Fibroblast of gingiva (primary cell): ENCODE results near the gene TP63.
"Not testable (repeated sequence)": the region's sequence is repeated elsewhere in the genome, so short reads cannot be mapped to it uniquely, and the experiment has no call there.

Experiments
- DNase-seq: peaks from one replicate; pipeline ENCODE4 v3.0.0-alpha.2; 2011; ENCODE audit warnings: low read depth

TP63 gene

DNA sequence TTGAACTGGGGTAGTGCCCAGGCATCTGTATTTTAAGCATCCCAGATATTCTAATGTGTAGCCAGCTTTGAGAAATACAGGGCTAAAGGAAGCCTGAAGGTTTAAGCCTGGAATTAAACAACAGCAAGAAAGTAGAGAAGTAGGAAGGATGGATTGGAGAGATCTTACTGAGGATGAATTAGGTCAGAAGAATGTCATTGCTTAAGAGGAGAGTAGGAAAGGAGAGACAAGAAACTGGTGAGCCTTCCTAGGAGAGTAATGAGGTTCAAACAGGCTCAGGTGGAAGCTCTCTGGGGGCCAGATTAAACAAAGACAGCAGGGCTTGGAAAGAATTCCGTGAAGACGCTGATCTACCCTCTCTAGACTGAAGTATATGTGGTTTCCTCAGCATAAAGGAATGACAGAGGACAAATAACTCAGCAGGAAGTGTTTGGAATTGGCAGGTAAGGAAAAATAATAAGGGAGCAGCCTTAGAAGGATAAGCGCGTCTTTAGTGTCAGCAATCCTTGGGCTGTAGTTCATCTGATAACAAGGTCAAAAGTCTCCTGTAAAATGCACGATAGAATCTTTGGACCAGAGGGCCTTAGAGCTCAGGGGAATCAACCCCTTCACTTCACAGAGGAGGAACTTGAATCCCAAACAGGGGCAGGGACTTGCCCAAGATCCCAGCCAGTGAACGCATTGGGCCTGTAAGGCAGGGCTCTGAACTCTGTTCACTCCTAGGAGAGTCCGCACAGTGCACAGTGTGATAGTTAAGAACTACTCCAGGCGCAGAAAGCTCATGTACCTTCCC lies 90.9 kb downstream of the TP63 start:
- DNase-seq, result no peak

- peak; percentile 80 for DNase-seq
Measured at GRCh38 chr3:189724356-189724755, 93.2 kb downstream of the TP63 start.

GRCh38 chr3:189726277-189726676 lies 95.1 kb downstream of the TP63 start:
- DNase-seq, result no peak

GRCh38 chr3:189727158-189727557 lies 96.0 kb downstream of the TP63 start:
- no peak for DNase-seq

DNA sequence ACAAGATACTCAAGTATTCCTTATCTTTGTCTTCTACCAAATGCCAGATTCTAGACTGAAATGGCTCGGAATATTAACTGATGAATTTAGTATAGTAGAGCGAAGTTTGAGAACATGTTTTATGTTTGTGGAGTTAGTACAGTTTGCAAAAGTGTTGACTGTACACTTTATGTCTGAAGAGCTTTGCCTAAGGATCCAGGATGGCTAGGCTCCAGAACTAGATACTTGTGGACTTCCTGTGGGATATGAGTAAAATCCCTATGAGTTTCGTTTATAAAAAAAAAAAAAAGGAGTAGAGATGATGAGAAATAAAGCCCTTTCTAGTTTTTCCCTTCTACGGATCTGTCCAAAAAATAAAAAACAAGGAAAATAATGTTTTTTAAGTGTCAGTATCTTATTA lies 96.7 kb downstream of the TP63 start:
- peak; percentile 16 for DNase-seq

- DNase-seq, result no peak
Measured at GRCh38 chr3:189728915-189729314, 97.7 kb downstream of the TP63 start.

- no peak for DNase-seq
Measured at GRCh38 chr3:189734061-189734460, 102.9 kb downstream of the TP63 start.

- DNase-seq, result no peak
Measured at GRCh38 chr3:189735913-189736312, 104.7 kb downstream of the TP63 start.

DNA sequence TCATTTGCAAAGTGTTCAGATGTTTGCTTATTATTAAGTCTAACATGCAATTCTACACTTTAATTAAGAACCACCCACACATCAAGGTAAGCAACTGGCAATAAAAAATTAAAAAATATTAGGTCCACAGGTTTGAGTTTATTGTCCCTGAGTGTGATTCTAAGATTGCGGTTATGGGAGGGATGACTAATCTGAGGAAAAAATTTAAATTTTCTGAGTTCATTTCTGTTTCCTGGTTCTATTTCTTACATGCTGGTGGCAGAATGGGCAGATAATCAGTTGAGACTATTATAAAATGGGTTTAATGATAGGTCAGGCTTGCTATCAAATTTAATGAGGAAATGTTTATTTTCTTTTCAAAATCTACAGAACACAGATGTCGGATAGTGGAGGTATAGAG lies 105.9 kb downstream of the TP63 start:
- no peak for DNase-seq

DNA sequence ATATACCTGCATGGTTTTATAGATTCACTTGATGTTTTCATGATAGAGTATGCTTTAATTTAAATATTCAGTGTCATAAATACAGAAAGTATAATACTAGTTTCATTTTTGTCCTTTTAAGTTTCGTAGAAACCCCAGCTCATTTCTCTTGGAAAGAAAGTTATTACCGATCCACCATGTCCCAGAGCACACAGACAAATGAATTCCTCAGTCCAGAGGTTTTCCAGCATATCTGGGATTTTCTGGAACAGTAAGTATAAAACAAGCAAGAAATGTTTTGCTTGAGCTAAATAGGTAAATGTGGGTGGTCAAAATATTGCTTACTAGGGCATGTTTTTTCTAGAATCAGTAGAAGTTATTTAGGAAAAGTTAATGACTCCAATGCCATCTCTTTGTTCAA lies 106.4 kb downstream of the TP63 start:
- no peak for DNase-seq

GRCh38 chr3:189739378-189739777 lies 108.2 kb downstream of the TP63 start:
- no peak for DNase-seq

GRCh38 chr3:189740156-189740555 lies 109.0 kb downstream of the TP63 start:
- no peak for DNase-seq

DNA sequence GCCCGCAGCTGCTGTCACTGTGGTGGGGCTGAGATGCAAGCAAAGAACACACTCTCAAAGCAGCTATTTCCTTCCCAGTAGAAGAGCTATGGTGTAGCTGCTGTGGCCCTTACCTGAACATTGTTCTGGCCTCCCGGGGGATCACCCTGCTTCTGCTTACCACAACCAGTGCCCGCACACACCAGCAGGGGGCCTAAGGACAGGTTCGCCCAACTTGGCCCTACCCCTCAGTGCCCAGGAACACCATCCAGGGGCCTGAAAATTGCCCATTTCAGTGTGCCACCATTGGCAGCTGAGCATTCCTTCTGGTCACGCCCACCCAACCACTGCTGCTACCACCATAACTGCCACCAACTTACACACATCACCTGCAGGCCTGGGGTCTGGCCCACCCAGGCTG lies 113.0 kb downstream of the TP63 start:
- no peak for DNase-seq

DNA sequence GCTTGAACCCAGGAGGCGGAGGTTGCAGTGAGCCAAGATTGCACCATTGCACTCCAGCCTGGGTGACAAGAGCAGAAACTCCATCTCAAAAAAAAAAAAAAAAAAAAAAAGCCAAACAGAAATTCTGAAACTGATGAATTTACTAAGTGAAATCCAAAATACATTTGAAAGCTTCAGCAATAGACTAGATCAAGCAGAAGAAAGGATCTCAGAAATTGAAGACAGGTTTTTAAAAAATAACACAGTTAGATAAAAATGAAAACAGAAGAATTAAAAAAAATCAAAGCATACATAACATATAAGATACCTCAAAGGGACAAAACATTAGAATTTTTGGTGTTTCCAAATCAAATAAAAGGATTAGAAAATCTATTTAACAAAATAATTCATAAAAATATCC lies 114.4 kb downstream of the TP63 start:
- DNase-seq, result no peak

DNA sequence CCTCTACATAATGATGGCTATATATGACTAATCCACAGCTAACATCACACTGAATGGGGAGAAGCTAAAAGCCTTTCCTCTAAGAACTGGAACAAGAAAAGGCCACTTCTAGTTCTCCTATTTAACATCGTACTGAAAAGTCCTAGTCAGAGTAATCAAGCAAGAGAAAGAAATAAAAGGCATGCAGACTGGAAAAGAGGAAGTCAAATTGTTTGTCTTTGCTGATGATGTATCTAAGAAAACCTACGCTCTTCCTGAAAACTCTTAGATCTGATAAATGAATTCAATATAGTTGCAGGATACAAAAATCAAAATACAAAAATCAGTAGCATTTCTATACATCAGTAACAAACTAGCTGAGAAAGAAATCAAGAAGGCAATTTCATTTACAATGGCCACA lies 116.9 kb downstream of the TP63 start:
- no peak for DNase-seq

DNA sequence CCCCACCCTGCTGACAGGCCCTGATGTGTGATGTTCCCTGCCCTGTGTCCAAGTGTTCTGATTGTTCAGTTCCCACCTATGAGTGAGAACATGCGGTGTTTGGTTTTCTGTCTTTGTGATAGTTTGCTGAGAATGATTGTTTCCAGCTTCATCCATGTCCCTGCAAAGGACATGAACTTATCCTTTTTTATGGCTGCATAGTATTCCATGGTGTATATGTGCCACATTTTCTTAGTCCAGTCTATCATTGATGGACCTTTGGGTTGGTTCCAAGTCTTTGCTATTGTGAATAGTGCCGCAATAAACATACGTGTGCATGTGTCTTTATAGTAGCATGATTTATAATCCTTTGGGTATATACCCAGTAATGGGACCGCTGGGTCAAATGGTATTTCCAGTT lies 119.8 kb downstream of the TP63 start:
- not testable (repeated sequence) for DNase-seq

DNA sequence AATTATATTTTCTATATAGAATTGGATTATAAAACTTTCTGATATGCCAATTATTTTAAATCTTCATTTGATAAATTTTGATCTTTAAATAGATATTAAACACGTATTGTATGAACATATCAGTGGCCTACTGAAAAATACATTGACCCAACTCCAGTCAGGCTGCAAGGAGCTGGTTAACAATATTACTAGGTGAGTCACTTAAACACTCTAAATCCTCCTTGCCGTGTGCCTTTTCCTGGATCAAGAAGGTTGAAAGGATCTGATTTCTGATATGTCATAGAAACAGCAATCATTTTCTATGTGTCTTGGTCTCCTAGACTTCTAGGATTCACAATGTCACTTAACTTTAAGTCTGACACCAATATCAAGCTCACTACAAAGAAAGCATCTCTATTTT lies 123.2 kb downstream of the TP63 start:
- DNase-seq, result no peak

DNA sequence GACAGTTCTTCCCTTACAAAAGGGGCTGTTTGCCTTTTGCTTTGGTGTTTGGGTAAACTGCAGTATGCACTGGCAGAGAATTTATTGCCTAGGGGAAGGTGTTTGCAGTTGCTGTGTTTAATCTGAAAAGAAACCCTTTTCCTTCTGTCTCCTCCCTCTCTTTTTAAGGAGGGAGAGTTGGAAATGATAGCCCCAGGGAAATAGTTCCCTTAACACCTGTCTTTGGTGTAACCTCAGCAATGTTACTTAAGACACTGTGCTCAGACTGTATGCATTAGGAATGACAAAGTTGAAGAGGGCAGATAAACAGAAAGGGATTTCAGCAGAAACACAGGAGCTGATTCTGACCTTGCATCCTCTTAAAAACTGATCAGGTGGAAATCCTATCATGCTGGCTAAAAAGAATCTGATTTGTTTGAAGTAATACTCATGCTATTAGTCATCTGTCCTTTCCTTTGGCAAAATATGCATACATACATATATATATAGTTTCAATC lies 125.4 kb downstream of the TP63 start:
- no peak for DNase-seq

- no peak for DNase-seq
Measured at GRCh38 chr3:189758186-189758585, 127.0 kb downstream of the TP63 start.

DNA sequence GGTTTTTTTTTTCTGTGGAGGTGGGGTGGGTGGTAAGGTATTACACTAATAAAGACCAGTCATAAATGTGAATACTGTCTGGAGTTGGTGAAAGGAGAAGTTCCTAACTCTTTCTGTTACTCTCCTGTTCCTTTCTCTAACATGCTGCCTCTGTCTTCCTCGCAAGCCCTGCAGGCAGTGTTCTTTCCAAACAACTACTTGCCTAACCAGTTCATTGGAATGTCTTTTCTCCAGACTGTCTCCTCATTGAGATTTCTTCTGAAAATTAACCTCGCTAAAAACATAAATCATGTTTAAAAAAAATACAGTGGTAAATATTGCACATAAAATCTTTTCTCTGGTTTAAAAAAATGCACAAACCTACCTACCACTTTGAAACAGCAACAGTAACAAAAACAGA lies 135.2 kb downstream of the TP63 start:
- DNase-seq, result no peak

- no peak for DNase-seq
Measured at GRCh38 chr3:189771842-189772450, 140.8 kb downstream of the TP63 start.

DNA sequence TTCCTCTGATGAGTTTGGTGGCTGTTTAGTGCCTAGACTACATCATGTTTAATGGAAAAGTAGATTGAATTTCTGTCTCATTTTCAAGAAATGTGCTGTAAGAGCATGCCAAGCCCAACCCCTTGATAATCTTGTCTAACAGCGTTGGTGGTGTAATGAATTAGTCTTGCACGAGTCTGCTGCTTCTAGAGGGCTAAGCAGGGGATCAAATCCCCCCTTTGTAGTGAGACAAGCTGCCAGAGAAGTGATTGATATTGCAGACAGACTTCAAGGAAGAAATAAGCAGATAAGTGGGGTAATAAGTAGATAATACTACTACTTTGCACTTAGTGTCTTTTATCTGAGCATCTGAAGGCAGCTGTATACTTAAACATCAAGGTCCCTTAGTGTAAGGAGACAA lies 141.4 kb downstream of the TP63 start:
- DNase-seq, result peak; percentile 2

GRCh38 chr3:189773056-189773455 lies 141.9 kb downstream of the TP63 start:
- DNase-seq, result peak; percentile 5
